ELF-1 (cell line): ENCODE results near the gene MATN1.
"Not testable (repeated sequence)": the region's sequence is repeated elsewhere in the genome, so short reads cannot be mapped to it uniquely, and the experiment has no call there.

ENCODE experiments used
- DNase-seq: peaks from one replicate; pipeline ENCODE4 v3.0.0-alpha.2; 2016; ENCODE audit warnings: low read depth, low spot score

The MATN1 gene

DNA sequence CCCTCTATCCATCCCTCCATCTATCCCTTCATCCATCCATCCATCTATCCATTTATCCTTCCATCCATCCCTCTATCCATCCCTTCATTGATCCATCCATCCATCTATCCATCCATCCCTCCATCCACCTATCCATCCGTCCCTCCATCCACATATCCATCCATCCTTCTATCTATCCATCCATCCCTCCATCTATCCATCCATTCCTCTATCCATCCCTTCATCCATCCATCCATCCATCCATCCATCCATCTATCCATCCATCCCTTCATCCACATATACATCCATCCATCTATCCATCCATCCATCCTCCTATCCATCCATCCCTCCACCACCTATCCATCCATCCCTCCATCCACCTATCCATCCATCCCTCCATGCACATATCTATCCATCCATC lies 23.6 kb downstream of the MATN1 start:
- DNase-seq: no peak

DNA sequence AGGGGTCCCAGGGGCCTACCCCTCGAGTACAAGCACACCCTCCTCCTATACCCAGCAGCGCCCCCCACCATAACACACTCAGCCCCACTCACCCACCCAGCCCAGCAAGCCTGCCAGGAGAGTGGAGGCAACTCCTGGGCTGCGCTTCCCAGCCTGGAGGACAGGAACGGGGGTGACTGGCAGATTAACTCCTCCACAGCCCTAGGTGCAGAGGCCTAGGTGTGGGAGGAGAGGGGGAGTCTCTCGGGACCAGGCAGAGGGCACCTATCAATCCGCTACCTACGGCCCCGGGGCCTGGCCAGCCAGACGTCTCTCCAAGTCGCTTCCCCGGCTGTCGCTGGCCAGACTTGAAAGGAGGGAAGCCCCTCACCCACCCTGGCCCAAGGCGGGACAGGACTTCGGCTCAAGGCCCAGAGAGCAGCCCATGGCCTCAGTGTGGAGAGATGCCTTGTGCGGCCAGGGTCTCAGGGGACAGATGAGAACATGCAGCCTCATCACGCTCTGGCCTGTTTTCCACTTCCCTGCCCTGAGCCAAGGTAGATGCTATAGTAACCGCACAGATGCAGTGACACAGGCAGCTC lies 24.9 kb downstream of the MATN1 start:
- DNase-seq: peak; percentile 61

- peak; percentile 82 for DNase-seq
These were observed 25.6 kb downstream of the MATN1 start for GRCh38 chr1:30697571-30698376.

DNA sequence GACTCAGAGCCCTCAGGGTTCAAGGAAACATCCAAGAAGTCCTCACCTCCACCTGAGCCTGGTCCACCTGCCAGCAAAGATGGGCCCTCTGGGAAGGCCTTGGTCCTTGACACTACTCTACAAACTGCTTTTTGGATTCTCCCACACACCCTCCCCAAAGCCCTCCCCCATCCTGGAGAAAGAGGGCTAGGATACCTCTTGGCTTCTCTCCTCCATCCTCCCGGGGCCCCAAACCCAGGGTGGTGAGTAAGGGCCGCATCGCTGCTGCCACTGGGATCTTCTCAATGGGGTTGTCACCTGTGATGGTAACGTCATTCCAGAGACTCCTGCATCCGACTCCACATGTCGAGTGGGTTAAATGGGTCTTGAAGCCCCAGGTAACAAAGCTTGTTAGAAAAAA lies 26.6 kb downstream of the MATN1 start:
- DNase-seq: no peak

DNA sequence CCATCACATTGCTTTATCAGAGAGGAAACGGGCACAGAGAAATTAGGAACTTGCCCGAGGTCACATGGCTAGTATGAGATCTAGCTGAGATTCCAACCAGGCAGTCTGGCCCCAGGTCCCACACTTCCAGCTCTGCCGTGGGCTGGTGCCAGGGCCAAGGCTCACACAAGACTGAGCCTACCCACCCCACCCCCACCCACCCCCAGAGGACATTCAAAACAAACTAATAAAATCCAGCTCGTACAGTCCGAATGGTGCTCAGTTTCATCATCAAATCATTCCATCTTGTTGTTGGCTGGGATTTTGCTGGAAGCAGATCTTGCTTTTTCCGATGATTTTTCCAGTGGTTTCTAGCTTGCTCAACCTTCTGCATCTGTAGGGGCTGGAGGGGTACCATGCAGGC lies 27.9 kb downstream of the MATN1 start:
- DNase-seq: no peak

DNA sequence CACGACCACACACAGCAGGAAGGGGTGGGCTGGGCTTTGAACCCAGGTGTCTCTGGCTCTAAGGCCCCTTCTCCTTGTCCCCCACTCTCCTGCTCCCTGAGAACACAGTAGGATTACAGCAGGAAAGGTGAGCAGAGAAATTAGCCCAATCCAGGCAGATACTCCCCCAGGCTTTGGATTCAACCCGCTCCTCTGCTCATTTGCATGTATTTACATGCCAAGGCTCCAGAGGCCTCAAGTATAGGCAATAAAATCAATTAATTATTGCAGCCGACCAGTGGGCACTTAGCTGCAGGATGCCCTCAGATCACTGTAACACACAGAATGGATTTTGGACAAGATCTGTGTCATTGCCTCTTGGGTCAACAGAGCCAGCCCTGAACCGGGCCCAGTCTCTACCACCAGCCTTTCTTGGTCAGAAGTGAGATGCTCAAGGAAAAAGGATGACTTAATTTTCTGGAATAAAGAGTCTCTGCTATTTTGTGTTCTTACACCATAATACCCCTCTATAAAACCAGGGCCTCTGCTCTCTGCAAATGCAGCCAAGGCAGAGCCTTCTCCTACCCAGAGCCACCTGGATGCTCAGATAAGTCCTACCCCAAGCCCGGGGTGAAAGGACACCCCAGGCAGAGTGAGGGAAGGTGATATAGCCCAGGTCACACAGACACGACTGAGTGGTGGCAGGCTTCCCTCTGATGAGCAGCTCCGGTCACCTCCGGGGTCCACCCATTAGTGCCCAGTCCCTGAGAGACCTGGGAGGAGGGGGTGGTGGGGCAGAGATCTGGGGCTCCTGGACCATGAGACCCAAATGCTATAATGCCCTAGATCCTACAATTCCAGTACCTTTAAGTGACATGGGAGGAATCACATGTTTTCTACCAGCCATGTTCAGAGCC lies 28.9 kb downstream of the MATN1 start:
- no peak for DNase-seq

- DNase-seq: no peak
These were observed 29.6 kb downstream of the MATN1 start for GRCh38 chr1:30693822-30694221.

- no peak for DNase-seq
These were observed 30.0 kb downstream of the MATN1 start for GRCh38 chr1:30693366-30693765.

DNA sequence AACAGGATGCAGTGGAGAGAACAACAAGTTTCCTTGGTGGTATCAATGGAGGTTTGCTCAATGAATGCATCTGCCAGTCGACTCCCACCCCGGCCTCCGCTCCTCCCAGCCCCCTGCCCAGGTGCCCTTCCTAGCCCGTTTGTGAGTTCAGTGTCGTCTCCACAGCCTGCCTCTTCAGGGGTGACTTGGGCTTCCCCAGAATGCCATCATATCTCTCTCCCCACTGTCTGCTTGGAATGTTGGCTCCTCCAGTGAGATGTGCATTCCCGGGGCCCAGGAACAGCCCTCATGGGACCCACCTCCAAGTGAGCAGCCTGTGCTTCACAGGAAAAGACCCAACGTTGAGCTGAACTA lies 30.5 kb downstream of the MATN1 start:
- no peak for DNase-seq

DNA sequence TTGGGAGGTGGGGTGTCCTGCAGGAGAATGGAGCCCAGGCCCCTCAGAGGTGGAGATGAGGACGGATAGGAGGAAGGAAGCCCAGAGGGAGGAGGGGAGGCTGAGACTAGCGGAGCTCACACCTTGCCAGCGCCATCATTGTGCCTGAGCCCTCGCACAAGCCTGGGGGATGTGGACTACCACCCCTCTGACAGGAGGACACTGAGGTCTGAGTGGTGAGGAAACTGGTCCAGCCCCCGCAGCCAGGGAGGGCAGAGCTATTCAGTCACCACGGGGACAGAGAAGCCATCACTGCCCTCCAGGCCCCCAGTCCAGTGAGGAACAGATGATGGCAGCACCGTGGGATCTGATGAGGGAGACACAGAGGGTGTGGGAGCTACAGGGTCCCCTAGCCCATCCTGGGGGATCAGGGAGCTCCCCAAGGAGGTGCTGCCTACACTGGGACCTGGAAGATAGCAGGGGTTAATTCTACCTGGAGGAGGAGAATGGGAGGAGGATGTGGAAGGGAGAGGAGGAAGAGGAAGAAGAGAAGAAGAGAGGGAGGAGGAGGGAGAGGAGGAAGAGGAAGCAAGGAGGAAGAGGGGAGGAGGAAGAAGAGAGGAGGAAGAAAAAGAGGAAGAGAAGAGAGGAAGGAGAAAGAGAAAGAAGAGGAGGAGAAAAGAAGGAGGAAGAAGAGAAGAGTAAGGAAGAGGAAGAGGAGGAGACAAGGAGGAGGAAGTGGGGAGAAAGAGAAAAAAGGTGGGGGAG lies 31.0 kb downstream of the MATN1 start:
- no peak for DNase-seq

- no peak for DNase-seq
These were observed 31.9 kb downstream of the MATN1 start for GRCh38 chr1:30691480-30691879.

GRCh38 chr1:30689901-30690645 lies 33.3 kb downstream of the MATN1 start:
- DNase-seq: no peak

- no peak for DNase-seq
These were observed 34.2 kb downstream of the MATN1 start for GRCh38 chr1:30688920-30689794.

DNA sequence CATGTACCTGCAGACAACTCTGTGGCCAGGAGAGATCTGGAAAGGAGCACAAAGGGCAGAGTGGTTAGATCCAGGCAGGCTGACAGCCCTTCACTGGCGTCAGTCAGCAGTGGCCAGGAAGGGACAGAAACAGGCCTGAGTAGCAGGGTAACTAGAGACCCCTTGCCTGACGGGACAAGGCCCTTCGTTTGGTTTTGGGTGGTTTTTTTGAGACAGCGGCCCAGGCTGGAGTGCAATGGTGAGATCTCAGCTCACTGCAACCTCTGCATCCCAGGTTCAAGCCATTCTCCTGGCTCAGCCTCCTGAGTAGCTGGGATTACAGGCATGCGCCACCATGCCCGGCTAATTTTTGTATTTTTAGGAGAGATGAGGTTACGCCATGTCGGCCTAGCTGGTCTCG lies 34.9 kb downstream of the MATN1 start:
- DNase-seq: not testable (repeated sequence)

GRCh38 chr1:30687886-30688285 lies 35.5 kb downstream of the MATN1 start:
- DNase-seq: no peak

GRCh38 chr1:30686236-30686935 lies 37.0 kb downstream of the MATN1 start:
- no peak for DNase-seq

- no peak for DNase-seq
These were observed 37.6 kb downstream of the MATN1 start for GRCh38 chr1:30685796-30686165.

DNA sequence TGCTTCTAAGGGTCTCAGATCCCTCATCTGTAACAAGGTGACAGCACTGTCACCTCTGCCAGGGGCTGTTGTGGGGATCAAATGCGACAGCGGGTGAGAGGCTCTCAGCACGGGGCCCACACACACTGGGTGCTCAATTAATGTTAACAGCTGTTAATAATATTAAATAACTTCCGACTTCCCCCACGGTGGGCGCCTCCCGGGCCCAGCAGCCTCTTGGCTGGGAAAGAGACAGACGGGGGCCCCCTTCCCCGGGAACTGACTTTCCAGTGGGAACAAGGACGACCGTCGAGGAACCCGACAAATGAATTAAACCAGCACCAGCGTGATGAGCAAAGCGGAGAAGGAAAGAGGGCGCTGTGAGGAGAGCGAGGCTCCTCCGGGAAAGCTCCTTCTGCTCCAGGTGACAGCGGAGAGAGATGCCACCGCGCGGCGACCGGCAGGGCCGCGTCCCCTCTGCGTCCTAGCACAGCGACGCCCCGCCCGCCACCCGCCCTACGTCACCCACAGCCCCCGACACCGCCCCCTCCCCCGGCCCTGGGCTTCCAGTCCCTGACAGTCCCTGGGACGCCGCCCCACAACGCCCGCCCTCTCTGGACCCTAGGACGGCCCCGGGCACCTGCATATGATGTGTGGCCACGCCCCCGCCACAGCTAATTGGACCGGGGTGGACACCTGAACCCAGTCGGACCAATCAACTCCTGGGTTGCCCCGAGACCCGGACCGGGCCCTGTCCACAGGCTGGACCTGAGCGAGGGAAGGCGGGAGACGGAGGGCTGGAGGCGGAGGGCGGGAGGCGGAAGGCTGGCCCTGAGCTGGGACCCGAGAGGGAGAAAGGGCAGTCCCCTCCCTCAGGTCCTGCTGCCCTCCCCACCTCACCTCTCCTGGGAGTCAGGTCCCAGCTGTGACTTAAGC lies 38.2 kb downstream of the MATN1 start:
- DNase-seq: peak; percentile 96
